GM21367 (cell line): ENCODE measurements around the gene CRISPLD2.

ENCODE experiments used
- ATAC-seq: cut with Tn5 transposase; IDR thresholded peaks from one replicate; pipeline ENCODE4 v1.9.1; 2021; ENCODE audit not compliant: unreplicated experiment

Gene CRISPLD2

GRCh38 chr16:84795329-84796053 is 24.3 kb upstream of the CRISPLD2 start:
- ATAC-seq: no peak

GRCh38 chr16:84800158-84800978 is 19.4 kb upstream of the CRISPLD2 start:
- ATAC-seq: no peak

- ATAC-seq: no peak
Measured at GRCh38 chr16:84803146-84803545, 16.6 kb upstream of the CRISPLD2 start.

- no peak for ATAC-seq
Measured at GRCh38 chr16:84804326-84804725, 15.5 kb upstream of the CRISPLD2 start.

- no peak for ATAC-seq
Measured at GRCh38 chr16:84806256-84806889, 13.4 kb upstream of the CRISPLD2 start.

- ATAC-seq: no peak
Measured at GRCh38 chr16:84806890-84807258, 12.9 kb upstream of the CRISPLD2 start.

- ATAC-seq: no peak
Measured at GRCh38 chr16:84807776-84808175, 12.0 kb upstream of the CRISPLD2 start.

GRCh38 chr16:84808826-84809225 is 11.0 kb upstream of the CRISPLD2 start:
- no peak for ATAC-seq

- ATAC-seq: no peak
Measured at GRCh38 chr16:84810518-84811273, 9.1 kb upstream of the CRISPLD2 start.

- no peak for ATAC-seq
Measured at GRCh38 chr16:84811529-84811928, 8.3 kb upstream of the CRISPLD2 start.

GRCh38 chr16:84813141-84813934 is 6.4 kb upstream of the CRISPLD2 start:
- no peak for ATAC-seq

- no peak for ATAC-seq
Measured at GRCh38 chr16:84815462-84815861, 4.3 kb upstream of the CRISPLD2 start.

GRCh38 chr16:84816023-84816422 is 3.8 kb upstream of the CRISPLD2 start:
- no peak for ATAC-seq

- no peak for ATAC-seq
Measured at GRCh38 chr16:84816485-84816884, 3.3 kb upstream of the CRISPLD2 start.

GRCh38 chr16:84817206-84817605 is 2.6 kb upstream of the CRISPLD2 start:
- ATAC-seq: no peak

GRCh38 chr16:84817613-84818012 is 2.2 kb upstream of the CRISPLD2 start:
- ATAC-seq: no peak

GRCh38 chr16:84818133-84818532 is 1.7 kb upstream of the CRISPLD2 start:
- ATAC-seq: no peak

- ATAC-seq: no peak
Measured at GRCh38 chr16:84818989-84819643, 669 bp upstream of the CRISPLD2 start.

GRCh38 chr16:84820305-84820684 is 510 bp downstream of the CRISPLD2 start:
- no peak for ATAC-seq

- no peak for ATAC-seq
Measured at GRCh38 chr16:84820771-84821170, 986 bp downstream of the CRISPLD2 start.
